H1 (cell line): Measurements from ENCODE around the gene SLC12A6. TPM values are rescaled to one million over a fixed set of nuclear protein-coding genes. Genes with fewer than 3 reads are reported as not detected.

ENCODE experiments used
- CTCF ChIA-PET: fragments of 300-600 bp; sonication (Branson Sonifier 250); formaldehyde crosslinking; loops from one replicate; lab custom pipeline; 2021; ENCODE audit not compliant: partially characterized antibody; lab: Charles Lee
- POLR2A ChIA-PET: fragments of 300-600 bp; sonication (Branson Sonifier 250); formaldehyde crosslinking; loops from one replicate; lab custom pipeline; 2021; ENCODE audit warnings: inconsistent platforms; ENCODE audit not compliant: partially characterized antibody; lab: Charles Lee
- DNase-seq, 2 experiments: peaks; one replicate each; pipeline versions ENCODE4 v3.0.0 to v3.0.0-alpha.2; 2010 to 2022; ENCODE audit warnings: low spot score in 2 of 2, low read depth in 1 of 2, mixed read lengths in 1 of 2
- FAIRE-seq: peaks from 2 replicates; lab custom pipeline; 2011; peaks lifted over from hg19 to GRCh38; lab: Jason Lieb, UNC
- H2AFZ ChIP-seq: 2 replicates; pipeline ENCODE4 v1.8.1; 2012; ENCODE audit warnings: low read length, inconsistent platforms
- H2AK5ac ChIP-seq: 2 replicates; pipeline ENCODE4 v1.6.1; 2013; ENCODE audit warnings: low read depth, low read length
- H2BK120ac ChIP-seq: replicated peaks from 2 replicates; pipeline ENCODE3; 2013; ENCODE audit warnings: low read depth, low read length, inconsistent platforms
- H2BK12ac ChIP-seq: 2 replicates; pipeline ENCODE4 v1.6.1; 2013; ENCODE audit warnings: low read depth, low read length
- H2BK15ac ChIP-seq: 2 replicates; pipeline ENCODE4 v1.6.1; 2013; ENCODE audit warnings: low read length
- H2BK20ac ChIP-seq: 2 replicates; pipeline ENCODE4 v1.6.1; 2013; ENCODE audit warnings: low read length
- H2BK5ac ChIP-seq: 2 replicates; pipeline ENCODE4 v1.6.1; 2013; ENCODE audit warnings: low read depth, low read length
- H3K14ac ChIP-seq: 2 replicates; pipeline ENCODE4 v1.6.1; 2013; ENCODE audit warnings: inconsistent platforms; ENCODE audit not compliant: insufficient read length
- H3K18ac ChIP-seq: 2 replicates; pipeline ENCODE4 v1.6.1; 2013; ENCODE audit warnings: low read length; ENCODE audit errors: extremely low read depth
- H3K23ac ChIP-seq: 2 replicates; pipeline ENCODE4 v1.6.1; 2013; ENCODE audit warnings: inconsistent platforms; ENCODE audit not compliant: insufficient read length
- H3K23me2 ChIP-seq: 2 replicates; pipeline ENCODE4 v1.6.1; 2013; ENCODE audit warnings: low read depth, low read length
- H3K27ac ChIP-seq: 2 replicates; pipeline ENCODE4 v1.6.1; 2011; ENCODE audit warnings: low read depth, low read length, inconsistent platforms
- H3K27me3 ChIP-seq, 4 experiments: replicated peaks in 1 of 4; 1 replicate in 1 of 4; 2 replicates in 3 of 4; pipeline versions ENCODE4 v1.6.1 to v1.8.1; 2011 to 2013; ENCODE audit warnings: low read length in 3 of 4, mild to moderate bottlenecking in 3 of 4, inconsistent platforms in 2 of 4, mixed read lengths in 2 of 4, moderate library complexity in 1 of 4; ENCODE audit not compliant: control insufficient read depth in 3 of 4, insufficient read depth in 3 of 4; ENCODE audit errors: extremely low read depth in 1 of 4
- H3K36me3 ChIP-seq, 4 experiments: 2 replicates each; pipeline versions ENCODE4 v1.6.1 to v1.8.1; 2011 to 2013; ENCODE audit warnings: mild to moderate bottlenecking in 4 of 4, low read length in 3 of 4, moderate library complexity in 2 of 4, control low read depth in 1 of 4, inconsistent platforms in 1 of 4; ENCODE audit not compliant: insufficient read depth in 4 of 4, control insufficient read depth in 2 of 4
- H3K4ac ChIP-seq: replicated peaks from 2 replicates; pipeline ENCODE3; 2013; ENCODE audit warnings: low read length, low read depth, mixed read lengths, inconsistent platforms; ENCODE audit not compliant: insufficient read length
- H3K4me1 ChIP-seq, 4 experiments: replicated peaks in 1 of 4; 1 replicate in 1 of 4; 2 replicates in 3 of 4; pipeline versions ENCODE4 v1.6.1 to v1.8.1; 2011 to 2013; ENCODE audit warnings: low read length in 3 of 4, inconsistent platforms in 2 of 4, mixed read lengths in 1 of 4; ENCODE audit not compliant: insufficient read depth in 4 of 4, control insufficient read depth in 3 of 4
- H3K4me2 ChIP-seq, 2 experiments: 2 replicates each; pipeline versions ENCODE4 v1.6.1 to v1.8.1; 2011 to 2013; ENCODE audit warnings: low read depth in 2 of 2, low read length in 2 of 2, control low read depth in 1 of 2, inconsistent platforms in 1 of 2, mild to moderate bottlenecking in 1 of 2; ENCODE audit not compliant: insufficient read depth in 1 of 2
- H3K4me3 ChIP-seq, 4 experiments: fragments of 200-600, 300-600 bp in 1 of 4; sonication (generic), shearing (Covaris generic), sonication (Bioruptor Twin) in 1 of 4; 2 replicates each; pipeline versions ENCODE4 v1.5.1 to v1.8.1; 2011 to 2016; ENCODE audit warnings: low read length in 4 of 4, low read depth in 3 of 4, control low read depth in 2 of 4, inconsistent platforms in 2 of 4, mild to moderate bottlenecking in 2 of 4, mixed read lengths in 1 of 4, moderate library complexity in 1 of 4; ENCODE audit not compliant: insufficient read depth in 2 of 4; ENCODE audit errors: extremely low read depth in 1 of 4
- H3K56ac ChIP-seq: replicated peaks from 2 replicates; pipeline ENCODE3; 2013; ENCODE audit warnings: low read depth, mild to moderate bottlenecking, mixed read lengths, low read length, inconsistent platforms; ENCODE audit not compliant: insufficient read length
- H3K79me1 ChIP-seq: 2 replicates; pipeline ENCODE4 v1.6.1; 2013; ENCODE audit warnings: low read depth, low read length, control low read depth
- H3K79me2 ChIP-seq, 2 experiments: 2 replicates each; pipeline versions ENCODE4 v1.6.1 to v1.8.1; 2012 to 2013; ENCODE audit warnings: low read length in 2 of 2, mild to moderate bottlenecking in 2 of 2, inconsistent platforms in 1 of 2; ENCODE audit not compliant: insufficient read depth in 2 of 2, control insufficient read depth in 1 of 2
- H3K9ac ChIP-seq, 4 experiments: replicated peaks in 1 of 4; 1 replicate in 1 of 4; 2 replicates in 3 of 4; pipeline versions ENCODE4 v1.6.1 to v1.8.1; 2011 to 2013; ENCODE audit warnings: low read depth in 3 of 4, low read length in 3 of 4, control low read depth in 2 of 4, mild to moderate bottlenecking in 2 of 4, moderate library complexity in 2 of 4, inconsistent platforms in 1 of 4; ENCODE audit errors: extremely low read depth in 1 of 4
- H3K9me3 ChIP-seq, 2 experiments: 2 replicates each; pipeline versions ENCODE4 v1.6.1 to v1.8.1; 2012 to 2013; ENCODE audit warnings: mild to moderate bottlenecking in 2 of 2, moderate library complexity in 2 of 2, control low read depth in 1 of 2, inconsistent platforms in 1 of 2, low read depth in 1 of 2, low read length in 1 of 2, mixed read lengths in 1 of 2; ENCODE audit not compliant: insufficient read depth in 2 of 2
- H4K20me1 ChIP-seq, 2 experiments: replicated peaks in 1 of 2; 2 replicates each; pipeline versions ENCODE3 to v1.8.1; 2011 to 2013; ENCODE audit warnings: inconsistent platforms in 2 of 2, low read length in 2 of 2, mild to moderate bottlenecking in 1 of 2; ENCODE audit not compliant: insufficient read depth in 2 of 2, control insufficient read depth in 1 of 2
- H4K5ac ChIP-seq: 2 replicates; pipeline ENCODE4 v1.6.1; 2013; ENCODE audit warnings: low read length, low read depth, mixed read lengths, inconsistent platforms; ENCODE audit not compliant: insufficient read length
- H4K8ac ChIP-seq: 2 replicates; pipeline ENCODE4 v1.8.0; 2013; ENCODE audit warnings: mild to moderate bottlenecking, moderate library complexity, low read length, inconsistent platforms; ENCODE audit not compliant: insufficient read depth; ENCODE audit errors: extremely low read depth
- H4K91ac ChIP-seq: replicated peaks from 2 replicates; pipeline ENCODE3; 2013; ENCODE audit warnings: low read length, mixed read lengths, inconsistent platforms; ENCODE audit not compliant: insufficient read length
- BCL11A ChIP-seq, 2 experiments: IDR thresholded peaks; one replicate each; pipeline ENCODE4 v1.6.1; 2011; ENCODE audit warnings: low read depth in 2 of 2, low read length in 2 of 2, mild to moderate bottlenecking in 2 of 2
- CBX5 ChIP-seq: fragments of 300-800, 300-1000 bp; sonication (generic); IDR thresholded peaks from 2 replicates; pipeline ENCODE4 v1.7.1; 2016; ENCODE audit warnings: antibody characterized with exemption, low read length, low read depth
- POU5F1 ChIP-seq: IDR thresholded peaks from 2 replicates; pipeline ENCODE4 v1.6.1; 2011; ENCODE audit warnings: low read depth, mild to moderate bottlenecking, low read length, moderate library complexity
- SP2 ChIP-seq: IDR thresholded peaks from 2 replicates; pipeline ENCODE4 v1.6.1; 2012; ENCODE audit warnings: mild to moderate bottlenecking, low read length, inconsistent platforms
- WGBS, 2 experiments: shearing (Covaris generic) in 1 of 2; methylation state at CpG; one replicate each; pipeline versions ENCODE4 v1.1.6 to v1.1.7; 2013 to 2015; ENCODE audit warnings: low lambda C conversion rate in 2 of 2, mixed read lengths in 2 of 2, inconsistent platforms in 1 of 2, low coverage in 1 of 2, missing lambda C conversion rate in 1 of 2; ENCODE audit not compliant: insufficient replicate concordance in 2 of 2, insufficient coverage in 1 of 2, insufficient read length in 1 of 2; ENCODE audit errors: extremely low coverage in 1 of 2, missing lambda C conversion rate in 1 of 2; 5-methylcytosine and 5-hydroxymethylcytosine counted together
- polyA plus RNA-seq, 7 experiments: library from polyadenylated mRNA; depleted of rRNA in 3 of 7; stranded (reverse) in 5 of 7; unstranded in 2 of 7; fragments of >200 nt in 5 of 7; fragments of 200-250 nt in 2 of 7; gene quantifications; 1 replicate in 5 of 7; 2 replicates in 1 of 7; 4 replicates in 1 of 7; pipeline versions ENCODE4 v1.2.1 to v1.2.3, GENCODE V29; 2011 to 2013; ENCODE audit warnings: missing spikeins in 2 of 7, mixed read lengths in 2 of 7
- total RNA-seq: library from RNA; stranded (reverse); fragmentation: NEBNext Ultra II Directional; extraction: Animal tissue kit (Norgen Biotek cat#: 25700); gene quantifications from 2 replicates; pipeline ENCODE4 v1.2.1, GENCODE V29; 2021
- TF ChIP-seq, protein P1 (sequence below): IDR thresholded peaks from 2 replicates; pipeline ENCODE4 v1.6.1; 2012; ENCODE audit warnings: low read length, inconsistent platforms

Gene SLC12A6
- total and polyA plus RNA-seq, 2 of the 8 experiments (the other 6 are each of a cell fraction or from before 2014, with no cell fraction given): 9.2 to 11.1 TPM

GRCh38 chr15:34311563-34311962 lies 26.0 kb downstream of the SLC12A6 start:
- Histone ChIP-seq H3K23me2 (no peaks in the 10 kb centered on the region), H3K23ac (no peak overlapping the region), H2BK5ac (no peak overlapping the region), H2BK20ac (no peak overlapping the region), H3K4me2 (no peak overlapping the region), H3K27me3 (no peaks in the 10 kb centered on the region), H2AFZ (no peak overlapping the region), H4K8ac (no peak overlapping the region), H3K79me2 (no peaks in the 10 kb centered on the region), H3K9ac (no peak overlapping the region), H4K91ac (no peak overlapping the region), H3K4me1 (no peaks in the 10 kb centered on the region), H3K79me1 (no peaks in the 10 kb centered on the region), H3K18ac (no peak overlapping the region), H3K56ac (no peak overlapping the region), H2BK120ac (no peak overlapping the region), H4K5ac (no peak overlapping the region), H3K36me3 (no peaks in the 10 kb centered on the region), H2BK12ac (no peak overlapping the region), H3K4ac (no peak overlapping the region), H3K4me3 (no peak overlapping the region), H2BK15ac (no peak overlapping the region), H3K9me3 (no peaks in the 10 kb centered on the region), H3K14ac (no peak overlapping the region), H2AK5ac (no peak overlapping the region), H4K20me1 (no peaks in the 10 kb centered on the region), H3K27ac (no peak overlapping the region)
- DNase-seq (no peak), FAIRE-seq (no peak)
- 79% methylated on average over 1 of the region's 1 CpG; no CpG with 5 or more reads in 1 of the 2 experiments for WGBS, 2 experiments
- ChIA-PET CTCF (no interaction called here), POLR2A (no interaction called here)
- no peak for TF ChIP-seq BCL11A (IDR thresholded peaks at IDR 0.05; ENCODE audit: low read depth in 2 of 2, low read length in 2 of 2)
- no peak for TF ChIP-seq CBX5
- TF ChIP-seq, protein P1, sequence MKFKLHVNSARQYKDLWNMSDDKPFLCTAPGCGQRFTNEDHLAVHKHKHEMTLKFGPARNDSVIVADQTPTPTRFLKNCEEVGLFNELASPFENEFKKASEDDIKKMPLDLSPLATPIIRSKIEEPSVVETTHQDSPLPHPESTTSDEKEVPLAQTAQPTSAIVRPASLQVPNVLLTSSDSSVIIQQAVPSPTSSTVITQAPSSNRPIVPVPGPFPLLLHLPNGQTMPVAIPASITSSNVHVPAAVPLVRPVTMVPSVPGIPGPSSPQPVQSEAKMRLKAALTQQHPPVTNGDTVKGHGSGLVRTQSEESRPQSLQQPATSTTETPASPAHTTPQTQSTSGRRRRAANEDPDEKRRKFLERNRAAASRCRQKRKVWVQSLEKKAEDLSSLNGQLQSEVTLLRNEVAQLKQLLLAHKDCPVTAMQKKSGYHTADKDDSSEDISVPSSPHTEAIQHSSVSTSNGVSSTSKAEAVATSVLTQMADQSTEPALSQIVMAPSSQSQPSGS: no peak
- TF ChIP-seq SP2: no peak
- TF ChIP-seq POU5F1: no peak
